Osteocyte (in vitro differentiated cells): ENCODE measurements around the gene PRKCZ. TPM values are rescaled to one million over a fixed set of nuclear protein-coding genes. Genes with fewer than 3 reads are reported as not detected.

ENCODE experiments used
- DNase-seq: peaks from one replicate; pipeline ENCODE4 v3.0.0; 2021; ENCODE audit warnings: mixed read lengths; ENCODE audit not compliant: unreplicated experiment; ENCODE audit errors: extremely low spot score
- H3K27ac Mint-ChIP-seq: one replicate; pipeline ENCODE4 v1.8.0; 2021; ENCODE audit warnings: mild to moderate bottlenecking, mixed read lengths; ENCODE audit not compliant: unreplicated experiment
- H3K27me3 Mint-ChIP-seq: one replicate; pipeline ENCODE4 v1.8.0; 2021; ENCODE audit warnings: mixed read lengths; ENCODE audit not compliant: unreplicated experiment
- H3K36me3 Mint-ChIP-seq: one replicate; pipeline ENCODE4 v1.8.0; 2021; ENCODE audit warnings: mixed read lengths; ENCODE audit not compliant: unreplicated experiment
- H3K4me1 Mint-ChIP-seq: one replicate; pipeline ENCODE4 v1.8.0; 2021; ENCODE audit warnings: mixed read lengths; ENCODE audit not compliant: unreplicated experiment
- H3K4me3 Mint-ChIP-seq: one replicate; pipeline ENCODE4 v1.8.0; 2021; ENCODE audit warnings: mild to moderate bottlenecking, moderate library complexity, mixed read lengths; ENCODE audit not compliant: unreplicated experiment
- H3K9me3 Mint-ChIP-seq: one replicate; pipeline ENCODE4 v1.8.0; 2021; ENCODE audit warnings: mixed read lengths; ENCODE audit not compliant: unreplicated experiment
- CTCF ChIP-seq: fragments of 200-600 bp; sonication (generic); IDR thresholded peaks from 2 replicates; pipeline ENCODE4 v1.5.0; 2021; ENCODE audit warnings: antibody characterized with exemption, mild to moderate bottlenecking, moderate library complexity
- total RNA-seq: library from RNA; stranded (reverse); gene quantifications from 2 replicates; pipeline ENCODE4 v1.2.1, GENCODE V29; 2021

The PRKCZ gene
- total RNA-seq, 1 donor from 2014 or later, result 3.1 TPM

GRCh38 chr1:2195785-2196184, 145.6 kb downstream of the PRKCZ start:
- no peak for TF ChIP-seq CTCF
- no peaks in the 10 kb centered on the region for H3K36me3 Mint-ChIP-seq

GRCh38 chr1:2196901-2197638, 146.9 kb downstream of the PRKCZ start:
- no peak for TF ChIP-seq CTCF
- peaks cover 14% of the 10 kb centered on the region for H3K4me1 Mint-ChIP-seq
- no peaks in the 10 kb centered on the region for H3K9me3 Mint-ChIP-seq
- no peaks in the 10 kb centered on the region for H3K27me3 Mint-ChIP-seq
- H3K36me3 Mint-ChIP-seq, result no peaks in the 10 kb centered on the region
- DNase-seq, result no peak
- no peak overlapping the region for H3K27ac Mint-ChIP-seq
- no peak overlapping the region for H3K4me3 Mint-ChIP-seq

More at GRCh38 chr1:2195785-2196184, 145.6 kb downstream of the PRKCZ start:
- Mint-ChIP-seq H3K4me3 (no peak overlapping the region), H3K9me3 (no peaks in the 10 kb centered on the region), H3K27ac (no peak overlapping the region), H3K27me3 (no peaks in the 10 kb centered on the region), H3K4me1 (peaks cover 21% of the 10 kb centered on the region)
- no peak for DNase-seq

GRCh38 chr1:2197707-2198165, 147.5 kb downstream of the PRKCZ start:
- no peak for TF ChIP-seq CTCF
- peaks cover 14% of the 10 kb centered on the region for H3K4me1 Mint-ChIP-seq
- H3K27ac Mint-ChIP-seq, result no peak overlapping the region
- H3K27me3 Mint-ChIP-seq, result no peaks in the 10 kb centered on the region
- H3K9me3 Mint-ChIP-seq, result no peaks in the 10 kb centered on the region
- DNase-seq, result no peak
- no peaks in the 10 kb centered on the region for H3K36me3 Mint-ChIP-seq
- H3K4me3 Mint-ChIP-seq, result no peak overlapping the region

GRCh38 chr1:2198571-2198970, 148.4 kb downstream of the PRKCZ start:
- H3K36me3 Mint-ChIP-seq, result no peaks in the 10 kb centered on the region
- no peaks in the 10 kb centered on the region for H3K9me3 Mint-ChIP-seq
- no peak for TF ChIP-seq CTCF
- H3K27me3 Mint-ChIP-seq, result no peaks in the 10 kb centered on the region
- H3K27ac Mint-ChIP-seq, result peak overlapping the region; percentile 72
- no peak for DNase-seq
- peaks cover 9% of the 10 kb centered on the region for H3K4me1 Mint-ChIP-seq
- no peak overlapping the region for H3K4me3 Mint-ChIP-seq

GRCh38 chr1:2199042-2199810, 149.0 kb downstream of the PRKCZ start:
- no peak for TF ChIP-seq CTCF
- peaks cover 9% of the 10 kb centered on the region for H3K4me1 Mint-ChIP-seq
- no peaks in the 10 kb centered on the region for H3K9me3 Mint-ChIP-seq
- H3K4me3 Mint-ChIP-seq, result peak overlapping the region; percentile 42
- DNase-seq, result no peak
- H3K27me3 Mint-ChIP-seq, result no peaks in the 10 kb centered on the region
- no peaks in the 10 kb centered on the region for H3K36me3 Mint-ChIP-seq
- H3K27ac Mint-ChIP-seq, result peak overlapping the region; percentile 72
